GM15510 (cell line): Measurements from ENCODE around the gene ITGA2.

ENCODE experiments used
- POLR2A ChIP-seq: IDR thresholded peaks from 3 replicates; pipeline ENCODE4 v1.6.1; 2011; ENCODE audit warnings: borderline replicate concordance; ENCODE audit not compliant: insufficient read length; ENCODE audit errors: extremely low read depth

ITGA2 gene

GRCh38 chr5:52981507-52981906 lies 7.6 kb upstream of the ITGA2 start:
- TF ChIP-seq POLR2A = no peak

- no peak for TF ChIP-seq POLR2A
These were observed 5.2 kb upstream of the ITGA2 start for GRCh38 chr5:52983731-52984636.

GRCh38 chr5:52985306-52985705 lies 3.8 kb upstream of the ITGA2 start:
- TF ChIP-seq POLR2A = no peak

- TF ChIP-seq POLR2A = no peak
These were observed 1.3 kb upstream of the ITGA2 start for GRCh38 chr5:52987711-52988331.

GRCh38 chr5:52988335-52989024 lies 672 bp upstream of the ITGA2 start:
- no peak for TF ChIP-seq POLR2A

GRCh38 chr5:52989781-52990527 lies 802 bp downstream of the ITGA2 start:
- no peak for TF ChIP-seq POLR2A

GRCh38 chr5:52990528-52990925 lies 1.4 kb downstream of the ITGA2 start:
- no peak for TF ChIP-seq POLR2A

GRCh38 chr5:52993367-52993766 lies 4.2 kb downstream of the ITGA2 start:
- no peak for TF ChIP-seq POLR2A

GRCh38 chr5:52994266-52994665 lies 5.1 kb downstream of the ITGA2 start:
- TF ChIP-seq POLR2A = no peak

GRCh38 chr5:52995095-52995494 lies 5.9 kb downstream of the ITGA2 start:
- TF ChIP-seq POLR2A = no peak

- TF ChIP-seq POLR2A = no peak
These were observed 6.8 kb downstream of the ITGA2 start for GRCh38 chr5:52995914-52996313.

GRCh38 chr5:52996979-52997378 lies 7.8 kb downstream of the ITGA2 start:
- no peak for TF ChIP-seq POLR2A

- no peak for TF ChIP-seq POLR2A
These were observed 8.3 kb downstream of the ITGA2 start for GRCh38 chr5:52997424-52997823.

- no peak for TF ChIP-seq POLR2A
These were observed 9.6 kb downstream of the ITGA2 start for GRCh38 chr5:52998552-52999313.
